CD4-positive, alpha-beta T cell treated with Interleukin-12 subunit alpha and Interleukin-12 subunit beta, for 1 hour (primary cell): ENCODE measurements around the gene ZNF773.
"Not testable (repeated sequence)": the region's sequence is repeated elsewhere in the genome, so short reads cannot be mapped to it uniquely, and the experiment has no call there.

Experiments used
- DNase-seq: peaks from one replicate; pipeline ENCODE4 v3.0.0-alpha.2; 2020

The ZNF773 gene

GRCh38 chr19:57499680-57500395, at the start of gene ZNF773:
TSS of gene ZNF773 (plus strand) at chr19:57499938. CDS start at chr19:57500081, 143 bp downstream.
- peak; percentile 97 for DNase-seq

GRCh38 chr19:57452307-57452706, 47.4 kb upstream of the ZNF773 start:
- no peak for DNase-seq

- DNase-seq = peak; percentile 49
Observed at GRCh38 chr19:57465680-57466381, 33.9 kb upstream of the ZNF773 start.

GRCh38 chr19:57466489-57466888, 33.2 kb upstream of the ZNF773 start:
- DNase-seq = no peak

- no peak for DNase-seq
Observed at GRCh38 chr19:57473646-57474045, 26.1 kb upstream of the ZNF773 start.

- peak; percentile 92 for DNase-seq
Observed at GRCh38 chr19:57477191-57478008, 22.3 kb upstream of the ZNF773 start, which contains the start of gene ZNF772. TSS of gene ZNF772 (minus strand) at chr19:57477566. CDS start at chr19:57477309, 257 bp downstream.

- DNase-seq = peak; percentile 95
Observed at GRCh38 chr19:57487477-57488298, 12.1 kb upstream of the ZNF773 start, which contains the start of gene ZNF419. TSS of gene ZNF419 (plus strand) at chr19:57487750. CDS start at chr19:57487951, 201 bp downstream.

GRCh38 chr19:57488299-57488644, 11.5 kb upstream of the ZNF773 start:
- not testable (repeated sequence) for DNase-seq

GRCh38 chr19:57499332-57499679, 432 bp upstream of the ZNF773 start:
- DNase-seq = not testable (repeated sequence)

GRCh38 chr19:57500400-57500799, 662 bp downstream of the ZNF773 start:
- DNase-seq = not testable (repeated sequence)

- no peak for DNase-seq
Observed at GRCh38 chr19:57506163-57506562, 6.4 kb downstream of the ZNF773 start.

GRCh38 chr19:57511484-57511883, 11.7 kb downstream of the ZNF773 start:
- DNase-seq = no peak

- DNase-seq = no peak
Observed at GRCh38 chr19:57512845-57513244, 13.1 kb downstream of the ZNF773 start.

- DNase-seq = no peak
Observed at GRCh38 chr19:57515255-57515654, 15.5 kb downstream of the ZNF773 start.

- not testable (repeated sequence) for DNase-seq
Observed at GRCh38 chr19:57518021-57518420, 18.3 kb downstream of the ZNF773 start.

- peak; percentile 92 for DNase-seq
Observed at GRCh38 chr19:57527136-57527881, 27.6 kb downstream of the ZNF773 start, which contains the start of gene ZNF549. TSS of gene ZNF549 (plus strand) at chr19:57527356. CDS start at chr19:57527574, 218 bp downstream.

- DNase-seq = no peak
Observed at GRCh38 chr19:57537953-57538547, 38.3 kb downstream of the ZNF773 start.

GRCh38 chr19:57546513-57546912, 46.8 kb downstream of the ZNF773 start:
- DNase-seq = no peak

- DNase-seq = no peak
Observed at GRCh38 chr19:57552432-57552831, 52.7 kb downstream of the ZNF773 start.

- DNase-seq = no peak
Observed at GRCh38 chr19:57557659-57558058, 57.9 kb downstream of the ZNF773 start.
